Measurements from ENCODE around the gene ARHGAP22.

Gene ARHGAP22

DNA sequence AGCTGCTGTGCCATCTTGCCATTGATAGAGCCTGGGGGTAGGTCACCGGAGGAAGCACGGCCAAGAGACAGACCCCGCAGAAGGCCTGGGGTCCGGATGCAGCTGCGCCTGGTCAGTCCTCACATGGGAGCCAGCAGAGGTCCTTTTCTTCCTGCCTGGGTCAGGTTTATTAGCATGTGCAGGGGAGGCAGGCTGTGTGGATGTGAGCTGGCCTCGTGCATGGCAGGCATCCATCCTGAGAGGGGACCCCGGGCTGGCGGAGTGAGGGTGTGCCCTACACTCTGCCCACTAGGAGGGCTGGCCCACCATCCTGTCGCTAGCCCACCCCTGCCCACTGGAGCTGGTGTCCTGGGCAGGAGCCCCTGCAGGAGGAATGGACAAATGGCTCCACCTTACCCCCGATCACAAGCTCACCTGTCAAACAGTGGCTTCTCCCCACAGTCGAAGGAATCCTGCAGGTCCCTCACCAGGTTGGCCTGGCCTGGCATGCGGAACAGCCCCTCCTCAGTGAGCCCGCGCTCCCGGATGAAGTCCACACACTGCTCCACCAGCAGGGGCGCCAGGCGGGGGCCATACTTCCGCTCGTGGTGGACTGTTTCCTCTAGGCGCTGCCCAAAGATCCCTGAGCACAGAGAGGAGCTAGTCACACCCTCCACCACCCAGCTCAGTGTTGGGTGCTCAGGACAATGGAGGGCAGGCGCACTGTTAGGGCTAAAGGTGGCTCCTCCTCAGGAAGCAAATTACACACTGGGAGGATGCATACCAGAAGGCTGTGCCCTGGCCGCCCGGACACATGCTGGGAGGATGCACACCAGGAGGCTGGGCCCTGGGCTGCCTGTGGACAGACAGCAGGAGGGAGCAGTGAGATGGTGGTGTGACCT lies 145.4 kb downstream of the ARHGAP22 start:
- DNase-seq = no peak

DNA sequence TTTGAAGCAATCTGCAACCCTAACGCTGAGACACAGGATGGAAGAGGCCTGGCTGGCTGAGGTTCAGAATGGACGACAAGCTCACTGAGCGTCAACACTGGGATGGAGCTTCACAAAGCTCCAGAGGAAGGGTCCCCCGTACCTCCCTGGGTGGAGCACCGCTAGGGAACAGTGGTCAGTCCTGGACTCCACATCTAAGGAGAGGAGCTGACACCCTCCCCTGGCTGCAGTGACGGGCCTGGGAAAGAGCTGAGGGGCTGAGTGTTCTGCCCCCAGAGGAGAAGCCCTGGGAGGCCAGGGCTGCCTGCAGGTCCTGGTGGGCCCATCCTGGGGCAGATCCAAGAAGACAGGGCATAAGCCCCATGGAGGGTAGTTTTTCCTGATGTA lies 146.2 kb downstream of the ARHGAP22 start:
- DNase-seq = no peak

DNA sequence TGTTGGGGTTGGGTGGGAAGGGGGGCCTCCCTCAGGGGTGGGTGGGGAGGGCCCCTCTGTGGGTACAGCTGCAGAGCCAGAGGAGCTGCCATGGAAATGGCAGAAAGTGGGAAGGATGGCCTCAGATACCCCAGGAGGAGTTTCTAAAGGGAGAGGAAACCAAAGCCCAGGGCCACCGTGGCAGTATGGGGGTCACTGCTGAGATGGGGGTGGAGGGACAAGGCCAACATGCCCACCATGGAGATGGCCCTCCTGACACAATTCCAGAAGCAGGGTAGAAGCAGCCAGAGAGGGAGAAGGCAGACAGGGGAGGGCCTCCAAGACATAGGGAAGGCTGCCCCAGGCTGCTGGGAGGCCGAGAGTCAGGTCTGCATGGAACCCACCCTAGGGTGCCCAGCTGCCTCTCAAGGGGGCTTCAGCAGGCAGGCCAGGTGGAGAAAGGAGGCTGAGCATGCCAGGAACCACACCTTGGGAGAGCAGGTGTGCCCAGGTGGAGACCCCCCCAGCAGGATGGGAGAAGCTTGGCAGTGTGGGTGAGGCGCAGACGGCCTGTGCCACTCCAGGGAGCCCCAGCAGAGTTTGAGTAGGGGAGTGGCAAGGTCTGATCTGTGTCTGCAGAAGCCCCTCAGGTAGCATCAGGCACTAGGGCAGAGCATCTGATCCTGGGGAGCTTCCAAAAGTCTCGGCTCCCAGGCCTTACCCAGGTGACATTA lies 146.8 kb downstream of the ARHGAP22 start:
- no peak for DNase-seq

DNA sequence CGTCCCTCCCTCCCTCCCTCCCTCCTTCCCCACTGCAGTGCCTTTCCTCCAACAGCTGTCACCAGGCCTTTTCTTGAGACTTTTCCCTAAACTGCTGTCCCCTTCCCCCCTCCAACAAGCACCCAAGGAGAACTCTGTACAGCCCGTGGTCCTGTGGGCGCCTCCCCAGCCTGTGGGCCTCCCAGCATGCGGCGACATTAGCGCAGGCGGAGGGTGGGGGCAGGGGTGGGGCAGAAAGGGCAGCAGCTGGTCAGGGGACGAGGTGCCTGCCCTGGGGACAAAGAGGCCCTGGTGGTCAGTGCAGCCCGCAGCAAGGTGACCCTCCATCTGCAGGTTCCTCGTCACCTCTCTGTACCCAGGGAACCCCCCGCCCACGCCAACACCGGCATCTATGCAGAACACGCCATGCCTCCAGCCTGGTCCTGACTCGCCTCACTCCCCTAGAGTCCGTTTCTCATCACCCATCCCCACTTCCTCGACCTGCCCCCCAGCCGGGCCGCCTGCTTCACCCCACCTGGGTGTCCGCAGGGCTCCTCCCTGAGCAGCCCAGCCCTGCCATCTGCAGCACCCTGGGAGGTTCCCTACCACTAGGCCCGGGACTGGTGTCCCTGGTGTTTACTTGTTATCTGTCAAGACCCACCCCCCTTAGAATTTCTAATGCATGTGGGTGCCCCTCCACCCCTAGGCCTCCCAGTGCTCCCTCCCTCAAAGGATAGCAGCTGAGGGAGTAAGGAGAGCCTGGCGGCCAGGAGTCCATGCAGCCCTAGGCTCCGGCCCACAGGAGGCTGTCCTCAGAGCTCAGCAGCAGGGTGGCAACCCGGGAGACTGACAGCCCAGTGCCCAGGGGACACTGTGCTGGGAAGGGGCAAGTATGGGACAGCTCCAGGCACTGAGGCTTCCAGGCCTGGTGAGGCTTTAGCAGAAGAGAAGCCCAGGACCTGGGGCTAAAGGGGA lies 147.8 kb downstream of the ARHGAP22 start:
- DNase-seq = no peak

DNA sequence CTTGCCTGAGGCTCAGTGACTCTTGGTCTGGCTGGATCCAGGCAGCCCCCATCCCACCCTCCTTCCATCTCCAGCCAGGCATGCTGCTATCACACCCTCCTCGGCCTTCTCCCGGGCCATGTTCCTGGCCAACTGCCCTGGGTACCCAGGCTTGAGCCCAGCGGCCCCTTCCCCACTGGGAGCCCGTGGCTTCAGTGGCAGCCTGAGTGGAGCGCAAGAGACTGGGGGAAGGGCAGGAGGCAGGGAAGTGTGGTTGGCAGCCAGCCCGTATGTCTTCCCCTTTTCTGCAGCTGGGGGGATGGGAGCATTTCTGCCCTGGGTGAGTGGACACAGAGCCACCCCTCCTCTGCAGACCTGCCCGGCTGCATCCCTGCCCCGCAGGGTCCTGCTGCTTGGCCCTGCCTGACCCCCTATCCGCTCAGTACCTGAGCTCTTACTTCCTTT lies 148.5 kb downstream of the ARHGAP22 start:
- DNase-seq = no peak

DNA sequence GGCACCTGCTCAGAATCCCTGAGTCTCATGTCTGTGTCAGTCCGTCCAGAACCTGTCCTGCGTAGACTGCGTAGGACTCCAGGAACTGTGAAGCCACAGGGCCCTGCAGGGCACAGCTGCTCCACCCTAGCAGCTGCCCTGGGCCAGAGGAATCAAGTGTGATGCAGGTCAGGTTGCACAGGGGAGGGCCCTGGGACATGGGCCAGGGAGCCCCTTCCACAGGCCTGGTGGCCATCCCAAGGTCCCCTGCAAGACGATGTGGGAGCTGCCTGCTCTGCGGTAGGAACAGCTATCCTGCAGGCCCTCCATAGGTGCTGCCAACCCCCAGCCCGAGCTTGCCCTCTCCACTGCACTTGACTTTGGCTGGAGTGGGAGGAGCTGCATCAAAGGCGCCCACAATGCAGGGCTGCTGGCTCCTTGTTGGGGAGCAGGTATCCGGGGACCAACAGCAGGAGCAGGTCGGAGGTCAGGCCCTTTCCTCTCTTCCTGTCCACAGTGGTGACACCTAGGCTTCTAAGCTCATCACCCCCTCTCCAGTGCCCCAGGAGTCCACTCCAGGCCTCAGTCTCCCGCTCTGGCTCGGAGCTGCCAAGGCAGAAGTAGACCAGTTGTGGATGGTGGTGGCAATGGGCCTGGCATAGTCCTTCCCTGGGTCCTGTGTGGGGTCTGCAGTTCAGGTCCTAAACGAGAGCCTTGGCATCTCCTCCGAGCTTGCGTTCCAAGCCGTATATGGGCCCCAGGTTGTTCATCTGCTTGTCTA lies 149.3 kb downstream of the ARHGAP22 start:
- no peak for DNase-seq

DNA sequence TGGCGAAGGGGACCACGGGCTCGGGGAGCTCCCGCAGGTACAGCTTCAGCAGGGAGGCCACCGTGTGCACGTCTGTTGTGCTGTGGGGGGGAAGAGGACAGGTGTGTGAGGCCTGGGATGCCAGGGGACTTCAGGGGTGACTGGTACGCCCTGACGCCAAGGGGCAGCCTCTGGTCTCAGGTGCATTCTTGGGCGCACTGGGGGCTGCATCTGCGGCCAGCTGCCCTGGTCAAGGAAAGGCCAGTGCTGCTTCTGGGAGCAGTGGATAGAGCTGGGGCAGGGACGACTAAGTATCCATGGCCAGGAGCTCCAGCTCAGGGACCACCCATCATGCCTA lies 149.8 kb downstream of the ARHGAP22 start:
- DNase-seq = no peak

DNA sequence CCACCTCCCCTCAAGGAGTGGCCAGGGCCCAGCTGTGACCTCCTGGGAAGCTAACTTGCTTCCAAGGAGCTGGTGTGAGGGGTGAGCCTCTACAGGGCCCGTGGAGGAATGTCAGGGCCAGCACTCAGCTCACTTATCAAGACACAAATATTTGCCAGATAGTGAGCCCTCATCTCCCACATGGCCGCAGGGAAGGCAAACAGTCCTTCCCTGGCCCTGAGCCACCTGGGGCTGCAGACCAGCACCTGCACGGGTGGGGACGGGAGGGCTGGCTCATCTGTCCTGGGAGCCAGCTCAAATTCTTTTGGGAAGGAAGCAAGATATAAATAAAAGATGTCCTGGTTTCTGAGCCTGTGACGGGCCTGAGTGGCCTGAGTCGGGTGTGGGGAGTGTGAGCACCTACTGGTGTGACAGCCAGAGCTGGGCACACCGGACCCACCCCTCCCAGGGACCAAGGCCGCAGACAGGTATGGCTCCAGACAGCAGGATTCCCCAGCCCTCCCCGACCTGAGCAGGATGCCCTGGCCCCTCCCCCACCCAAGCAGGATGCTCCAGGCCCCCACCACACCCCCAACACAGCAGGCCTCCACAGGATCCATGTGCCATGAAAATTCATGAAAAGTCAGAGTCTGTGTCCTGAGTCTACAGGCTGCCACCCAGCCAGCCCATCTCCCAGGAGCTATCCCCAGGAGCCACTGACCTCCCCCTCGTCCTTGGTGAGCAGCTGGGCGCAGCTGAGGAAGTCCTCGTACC lies 150.4 kb downstream of the ARHGAP22 start:
- no peak for DNase-seq

DNA sequence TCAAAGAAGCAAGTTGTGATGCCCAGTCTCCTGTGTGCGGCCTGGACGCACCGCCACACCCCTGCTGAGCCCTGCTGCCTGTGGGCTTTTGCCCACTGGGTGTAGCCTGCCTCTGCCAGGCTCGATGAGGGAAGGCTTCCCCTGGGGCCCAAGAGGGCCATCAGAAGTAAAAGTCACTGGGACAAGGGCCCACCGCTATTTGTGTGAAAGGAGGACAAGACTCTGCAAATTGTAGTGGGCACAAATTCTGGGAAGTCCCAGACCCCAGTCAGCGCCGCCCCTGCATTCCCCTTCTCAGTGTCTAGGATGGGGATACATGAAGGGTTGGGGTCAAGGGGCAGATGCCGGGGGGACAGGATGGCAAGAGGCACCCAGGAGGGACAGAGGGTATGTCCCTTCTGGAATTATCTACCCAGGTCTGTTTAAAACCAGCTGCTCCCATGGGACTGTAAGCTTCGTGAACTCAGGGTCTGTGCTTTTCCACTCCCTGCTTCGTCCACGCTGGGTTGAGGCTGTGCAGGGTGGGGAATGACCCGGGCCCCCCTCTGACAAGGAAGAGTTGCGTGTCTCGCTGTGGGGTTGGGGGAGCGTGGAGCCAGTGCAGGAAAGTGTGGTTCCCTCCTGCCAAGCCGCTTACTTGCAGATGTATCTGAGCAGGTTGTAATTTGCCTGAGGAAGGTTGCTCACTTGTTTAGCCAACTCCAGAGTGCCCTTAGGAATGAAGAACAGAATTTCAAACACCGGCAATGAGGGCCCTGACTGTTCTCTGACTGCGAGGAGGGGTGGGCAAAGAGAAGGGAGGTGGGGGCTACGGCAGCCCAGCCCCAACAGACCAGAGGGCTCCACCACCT lies 151.2 kb downstream of the ARHGAP22 start:
- no peak for DNase-seq

DNA sequence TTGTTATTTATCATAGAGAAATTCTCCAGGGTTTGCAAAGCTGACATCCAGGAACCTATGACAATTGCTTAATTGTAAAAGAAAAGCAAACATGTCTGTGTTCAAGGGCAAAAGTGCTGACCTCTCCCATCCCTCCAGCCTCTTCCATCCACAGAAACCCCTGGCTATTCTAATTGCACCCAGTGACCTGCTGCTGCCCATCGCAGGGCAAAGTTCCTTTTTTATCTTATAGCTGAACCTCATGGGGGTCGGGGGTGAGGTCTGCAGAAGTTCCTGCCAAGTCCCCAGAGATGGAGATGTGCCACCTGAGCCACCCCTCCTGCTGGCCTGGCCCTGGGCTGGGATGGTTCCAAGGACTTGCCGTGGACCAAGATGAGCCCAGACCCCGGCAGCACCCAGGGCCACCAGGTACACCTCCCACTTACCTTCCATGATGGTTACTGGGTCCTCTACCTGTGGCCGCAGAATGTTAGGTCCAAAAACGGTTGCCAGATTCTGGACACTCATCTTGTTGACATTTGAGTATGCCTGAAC lies 151.9 kb downstream of the ARHGAP22 start:
- no peak for DNase-seq

DNA sequence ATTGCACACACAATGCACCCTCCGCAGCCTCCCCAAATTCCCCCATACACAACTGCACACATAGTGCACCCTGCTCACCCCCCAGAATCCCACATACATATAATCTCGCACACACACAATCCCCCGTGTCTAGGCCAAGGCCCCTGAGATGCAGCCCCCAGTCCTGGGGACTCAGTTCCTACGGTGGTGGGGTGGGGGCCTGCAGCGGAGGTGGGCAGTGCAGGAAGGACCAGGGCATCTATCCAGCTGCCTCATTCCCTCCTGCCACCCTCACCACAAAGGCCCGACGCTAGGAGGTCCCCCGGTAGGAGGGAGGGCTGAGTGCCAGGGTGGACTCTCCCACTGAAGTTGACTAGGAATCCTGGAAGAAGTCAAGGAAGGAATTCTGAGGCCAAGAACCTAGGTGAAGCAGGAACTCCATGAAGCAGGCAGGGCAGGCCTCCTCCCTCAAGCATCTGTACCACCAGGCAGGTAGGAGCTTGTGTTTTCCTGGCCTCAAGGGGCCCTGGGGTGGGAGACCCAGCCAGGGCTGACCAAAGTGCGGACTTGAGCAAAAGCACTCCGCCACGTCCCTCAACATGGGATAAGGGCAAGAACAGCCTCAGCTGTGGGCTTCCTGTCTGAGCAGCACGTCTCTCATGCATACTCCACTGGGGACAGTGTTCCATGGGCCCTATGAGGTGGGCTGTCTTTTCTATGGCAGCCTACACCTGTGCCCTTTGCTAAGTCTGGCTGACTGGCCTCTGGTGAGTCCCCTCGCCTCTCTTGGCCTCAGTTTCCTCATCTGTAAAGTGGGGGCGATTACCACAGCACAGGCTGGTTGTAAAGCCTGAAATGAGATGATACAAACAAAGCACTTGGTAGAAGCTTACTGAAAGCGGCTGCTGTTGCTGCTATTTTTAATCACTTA lies 152.6 kb downstream of the ARHGAP22 start:
- no peak for DNase-seq

DNA sequence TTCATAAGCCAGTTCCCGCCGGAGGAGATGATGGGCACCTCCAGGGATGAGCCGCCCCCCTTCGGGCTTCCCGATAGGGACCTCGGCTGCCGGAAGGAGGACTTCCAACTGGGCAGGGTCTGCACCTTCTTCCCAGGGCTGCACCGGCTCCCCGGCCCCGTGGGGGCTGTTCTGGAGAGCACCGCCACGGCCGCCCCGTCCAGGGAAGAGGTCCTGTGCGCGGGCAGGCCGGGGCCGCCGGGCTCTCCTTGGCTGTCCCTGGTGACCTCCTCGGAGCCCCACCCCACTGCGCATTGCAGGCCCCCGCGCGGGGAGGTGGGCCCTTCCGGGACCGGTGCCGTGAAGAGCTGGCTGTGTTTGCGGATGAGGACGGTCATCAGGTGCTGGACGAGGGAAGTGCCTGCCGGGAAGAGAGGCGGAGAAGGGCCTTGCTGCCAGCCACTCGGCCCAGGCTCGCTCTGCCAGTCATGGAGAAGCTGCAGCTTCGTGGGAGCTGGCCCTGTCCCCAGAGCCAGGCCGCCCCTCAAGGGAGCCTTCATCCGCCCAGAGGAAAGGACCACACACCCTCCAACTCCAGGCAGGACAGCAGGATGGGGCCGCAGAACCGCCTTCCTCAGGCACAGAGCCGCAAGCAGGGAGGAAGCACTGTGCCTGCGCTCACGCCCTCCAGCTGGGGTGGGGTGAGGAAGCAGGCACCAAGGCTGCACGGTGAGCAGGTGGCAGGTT lies 154.0 kb downstream of the ARHGAP22 start:
- DNase-seq = no peak

DNA sequence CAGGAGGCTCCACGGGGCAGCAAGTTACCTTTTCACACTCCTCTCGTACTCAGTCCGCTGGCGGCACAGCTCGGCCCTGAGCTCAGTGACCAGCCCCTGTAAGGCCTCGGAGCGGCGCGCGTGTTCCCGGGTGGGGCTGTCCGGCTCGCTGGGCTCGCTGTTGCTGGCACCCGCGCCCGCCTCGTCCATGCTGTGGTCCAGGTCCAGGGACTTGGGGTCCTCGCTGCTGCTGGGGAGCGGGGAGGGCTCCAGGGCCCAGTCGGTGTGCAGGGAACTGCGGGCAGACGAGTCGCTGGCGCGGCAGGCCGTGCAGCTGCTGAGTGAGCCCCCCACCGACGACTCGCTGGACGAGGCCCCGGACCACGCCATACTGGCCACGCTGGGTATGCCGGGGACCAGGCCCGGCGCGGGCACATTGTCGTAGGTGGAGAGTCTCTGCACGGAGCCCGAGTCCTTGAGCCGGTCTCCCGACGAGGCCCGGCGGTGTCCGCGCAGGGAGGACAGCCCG lies 154.6 kb downstream of the ARHGAP22 start:
- no peak for DNase-seq

DNA sequence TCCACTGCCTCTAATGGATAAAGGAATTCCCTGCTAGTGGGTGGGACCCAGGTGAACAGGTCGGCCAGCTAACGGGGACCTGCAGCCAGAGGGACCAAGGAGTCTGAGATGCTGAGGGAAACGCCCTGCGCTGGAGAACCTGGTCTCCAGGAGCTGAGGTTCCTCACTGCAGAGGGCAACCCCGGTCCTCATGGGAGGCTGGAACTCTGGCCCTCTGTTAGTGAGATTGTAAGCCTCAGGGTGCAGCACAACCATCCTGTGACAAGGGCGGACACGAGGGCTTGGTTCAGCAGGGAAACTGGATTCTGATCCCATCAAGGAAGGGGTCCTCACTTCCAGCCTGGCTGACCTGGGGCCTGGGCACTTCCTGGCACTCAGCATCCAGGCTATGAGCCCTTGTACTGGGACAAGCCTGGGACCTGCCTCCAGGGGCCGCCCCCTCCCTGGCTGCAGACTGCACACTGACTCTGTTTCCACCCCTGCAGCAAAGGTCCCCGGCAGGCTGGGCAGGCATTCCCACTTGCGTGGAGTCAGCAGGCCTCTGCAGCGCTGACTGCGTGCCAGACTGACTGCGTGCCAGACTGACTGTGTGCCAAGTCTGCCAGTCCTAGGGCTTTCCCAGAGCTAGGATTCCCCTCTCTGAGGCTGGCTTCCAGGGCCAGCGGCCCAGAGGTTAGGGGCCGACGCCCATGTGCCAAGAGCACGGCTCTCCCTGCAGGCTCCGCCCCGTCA lies 155.2 kb downstream of the ARHGAP22 start:
- DNase-seq = no peak

DNA sequence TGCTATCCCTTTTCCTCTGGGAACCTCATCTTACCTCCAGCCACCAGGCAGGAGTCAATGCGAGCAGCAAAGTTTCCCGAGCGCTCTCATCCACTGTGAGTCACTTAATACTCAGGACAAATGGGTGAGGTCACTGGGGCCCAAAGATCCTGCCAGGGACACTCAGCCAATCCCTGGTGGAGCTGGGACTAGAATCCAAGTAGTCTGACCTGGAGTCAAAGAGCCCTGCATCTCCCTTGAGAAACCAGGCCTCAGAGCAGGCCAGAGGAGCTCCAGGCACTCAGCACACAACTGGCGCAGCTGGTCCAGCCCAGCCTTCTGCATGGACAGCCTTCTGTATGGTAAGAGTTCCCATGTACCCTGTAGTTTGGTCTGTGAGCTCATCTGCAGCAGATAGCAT lies 156.1 kb downstream of the ARHGAP22 start:
- no peak for DNase-seq

DNA sequence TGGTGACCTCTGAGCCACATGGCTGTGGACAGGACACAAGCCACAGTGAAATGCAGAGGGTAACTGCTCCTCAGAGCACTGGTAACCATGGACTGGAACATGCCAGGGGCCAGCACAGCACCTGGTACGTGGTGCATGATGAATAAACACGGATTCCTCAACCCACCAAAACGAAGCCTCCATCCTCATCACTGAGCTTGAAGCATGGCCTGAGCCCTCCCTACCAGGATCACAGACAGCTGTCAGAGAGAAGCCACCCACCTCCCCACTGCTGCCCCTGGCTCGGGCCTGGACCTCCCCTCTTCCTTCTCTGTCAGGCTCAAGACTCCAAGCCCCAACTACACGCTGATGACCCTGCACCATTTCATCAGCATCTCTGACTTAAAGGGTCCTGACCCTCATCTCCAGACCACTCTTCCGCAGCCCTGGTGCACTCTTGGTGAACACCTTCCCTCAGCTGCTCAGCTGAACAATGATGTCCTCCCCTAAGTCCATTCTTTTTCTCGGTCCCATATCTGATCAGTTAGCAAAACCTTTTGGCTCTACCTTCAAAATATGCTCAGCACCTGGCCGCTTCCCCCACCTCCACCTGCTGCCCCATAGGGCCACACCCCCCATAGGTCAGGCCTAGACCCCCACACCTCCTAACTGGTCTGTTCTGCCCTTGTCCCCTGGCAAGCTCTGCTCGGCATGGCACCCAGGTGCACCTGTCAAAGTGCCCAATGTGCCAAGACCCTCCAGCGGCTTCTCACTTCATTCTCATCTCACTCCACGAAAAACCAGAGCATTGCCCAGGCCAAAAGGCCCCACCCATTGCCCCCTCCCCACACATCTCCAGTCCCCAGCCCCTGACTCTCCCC lies 157.3 kb downstream of the ARHGAP22 start:
- DNase-seq = no peak

DNA sequence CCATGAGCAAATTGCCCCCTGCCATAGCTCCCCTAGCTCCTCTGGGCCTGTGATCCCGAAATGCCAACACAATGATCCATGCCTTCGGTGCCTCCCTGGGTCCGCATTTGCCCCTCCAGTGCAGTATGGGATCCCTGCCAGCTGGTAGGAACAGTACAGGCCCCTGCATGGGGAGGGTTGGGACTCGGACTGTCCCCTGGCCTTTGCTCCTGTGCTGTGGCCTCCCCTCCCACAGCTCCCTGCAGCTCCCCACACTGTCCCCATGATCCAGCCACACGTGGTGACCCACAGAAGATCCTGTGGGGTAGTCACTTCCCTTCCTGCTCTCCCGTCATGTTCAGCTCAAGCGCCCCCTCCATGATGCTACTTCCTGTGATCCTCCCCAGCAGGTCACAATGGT lies 158.1 kb downstream of the ARHGAP22 start:
- DNase-seq = no peak

Data from stimulated activated CD4-positive, alpha-beta T cell treated with anti-CD3 and anti-CD28 coated beads, Interleukin-4, amount 100 ng/mL, for 24 hours (primary cell).